Stimulated activated naive CD8-positive, alpha-beta T cell treated with anti-CD3 and anti-CD28 coated beads, Interleukin-15, Interleukin-2, amounts not matched to agents 100 ng/mL and 50 ng/mL, for 24 hours (primary cell): ENCODE results near the gene PLEK.
"Not testable (repeated sequence)": the region's sequence is repeated elsewhere in the genome, so short reads cannot be mapped to it uniquely, and the experiment has no call there.

Source experiments
- H3K27ac Mint-ChIP-seq: one replicate; pipeline ENCODE4 v1.8.0; 2021; ENCODE audit warnings: mild to moderate bottlenecking, mixed read lengths
- H3K27me3 Mint-ChIP-seq: one replicate; pipeline ENCODE4 v1.8.0; 2021; ENCODE audit warnings: mixed read lengths
- H3K36me3 Mint-ChIP-seq: one replicate; pipeline ENCODE4 v1.8.0; 2021; ENCODE audit warnings: low read depth, mixed read lengths
- H3K4me1 Mint-ChIP-seq: one replicate; pipeline ENCODE4 v1.8.0; 2021; ENCODE audit warnings: low read depth, mixed read lengths
- H3K4me3 Mint-ChIP-seq: one replicate; pipeline ENCODE4 v1.8.0; 2021; ENCODE audit warnings: mild to moderate bottlenecking, mixed read lengths
- H3K9me3 Mint-ChIP-seq: one replicate; pipeline ENCODE4 v1.8.0; 2021; ENCODE audit warnings: mixed read lengths

The PLEK gene

DNA sequence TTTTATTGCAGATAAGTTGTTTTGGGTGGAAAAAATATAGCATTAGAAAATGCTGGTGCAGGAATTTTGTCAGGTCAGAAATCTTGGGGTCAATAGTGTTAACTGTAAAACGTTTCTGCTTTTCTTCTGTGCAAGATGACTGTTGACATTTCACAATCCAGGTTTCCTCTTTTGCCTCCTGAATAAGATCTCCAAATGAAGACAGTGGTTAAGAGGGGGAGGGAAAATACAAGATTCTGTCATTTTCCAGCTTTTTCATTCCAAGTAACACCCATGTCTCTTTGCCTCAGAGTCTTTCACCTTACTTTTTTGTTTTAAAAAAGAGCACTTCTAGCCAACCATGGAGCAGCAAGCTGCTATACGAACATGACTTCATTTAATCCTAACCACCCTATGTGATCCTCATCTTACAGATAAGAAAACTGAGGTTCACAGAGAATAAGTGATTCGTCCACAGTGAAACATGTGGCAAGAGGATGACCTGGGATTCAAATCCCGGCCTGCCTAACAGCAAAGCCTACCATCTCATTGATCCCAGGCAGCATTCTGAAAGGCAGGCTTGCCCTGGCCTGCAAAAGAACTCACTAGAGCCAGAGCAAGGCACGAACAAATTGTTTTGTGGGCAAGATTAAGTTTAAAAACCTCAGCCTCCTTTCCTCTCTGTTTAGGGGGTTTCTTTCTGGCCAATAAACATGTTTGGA lies 3.0 kb downstream of the PLEK start:
- peak overlapping the region; percentile 83 for H3K4me3 Mint-ChIP-seq
- no peak overlapping the region for H3K27ac Mint-ChIP-seq
- H3K9me3 Mint-ChIP-seq, result no peaks in the 10 kb centered on the region
- H3K27me3 Mint-ChIP-seq, result peaks cover 3% of the 10 kb centered on the region
- H3K4me1 Mint-ChIP-seq, result peaks cover 76% of the 10 kb centered on the region
- H3K36me3 Mint-ChIP-seq, result peaks cover 12% of the 10 kb centered on the region

DNA sequence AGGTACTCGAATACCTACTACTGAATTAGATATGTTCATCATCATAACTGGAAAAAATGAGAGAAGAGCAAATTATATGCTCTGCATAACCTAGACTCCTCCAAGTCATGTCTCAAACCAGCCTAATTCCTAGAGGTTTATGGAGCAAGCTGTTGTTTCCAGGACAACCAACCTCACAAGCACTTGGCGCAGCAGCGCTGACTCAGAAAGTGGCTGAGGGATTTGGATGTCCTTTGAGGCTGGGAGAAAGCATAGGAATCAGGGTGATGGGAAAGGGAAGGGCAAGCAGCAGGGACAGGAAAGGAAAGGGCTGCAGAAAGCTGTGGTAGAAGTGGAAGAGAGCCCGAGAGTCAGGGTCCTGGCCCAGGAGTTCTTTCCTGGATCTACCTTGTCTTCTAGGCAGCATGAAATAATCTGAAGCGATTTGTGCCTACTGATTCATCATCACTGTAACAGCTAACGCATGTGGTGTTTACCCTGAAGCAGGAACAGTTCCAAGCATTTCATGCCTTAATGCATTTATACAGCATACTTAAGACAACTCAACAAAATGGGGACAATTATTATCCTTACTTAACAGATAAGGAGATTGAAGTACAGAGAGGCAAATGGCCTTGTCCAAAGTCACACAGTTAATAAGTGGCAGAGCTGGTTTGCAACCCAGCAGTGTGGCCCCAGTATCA lies 3.7 kb downstream of the PLEK start:
- peaks cover 12% of the 10 kb centered on the region for H3K36me3 Mint-ChIP-seq
- peaks cover 69% of the 10 kb centered on the region for H3K4me1 Mint-ChIP-seq
- H3K4me3 Mint-ChIP-seq, result peak overlapping the region; percentile 36
- H3K27ac Mint-ChIP-seq, result peak overlapping the region; percentile 36
- no peaks in the 10 kb centered on the region for H3K9me3 Mint-ChIP-seq
- H3K27me3 Mint-ChIP-seq, result peaks cover 3% of the 10 kb centered on the region

GRCh38 chr2:68369337-68369734 lies 4.3 kb downstream of the PLEK start:
- Mint-ChIP-seq H3K9me3 (no peaks in the 10 kb centered on the region), H3K36me3 (peaks cover 12% of the 10 kb centered on the region), H3K4me3 (no peak overlapping the region), H3K4me1 (peaks cover 64% of the 10 kb centered on the region), H3K27ac (no peak overlapping the region), H3K27me3 (peaks cover 3% of the 10 kb centered on the region)

DNA sequence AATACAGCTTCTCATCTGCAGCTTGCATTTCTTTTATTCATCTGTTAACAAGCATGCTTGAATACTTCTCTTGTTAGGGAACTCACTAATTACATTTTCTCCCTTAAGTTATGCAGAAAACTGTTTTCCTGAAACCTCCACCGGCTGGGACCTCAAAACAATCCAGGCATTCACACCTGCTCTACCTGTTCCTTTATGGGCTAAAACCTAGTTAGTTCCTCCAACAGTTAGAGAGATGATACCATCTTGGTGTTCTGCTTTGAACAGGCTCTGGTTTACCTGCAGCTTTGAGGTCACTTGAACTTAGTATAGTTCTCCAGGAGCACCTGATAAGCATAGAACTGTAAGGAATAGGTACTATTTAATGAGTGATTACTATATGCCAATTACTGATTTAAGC lies 6.1 kb downstream of the PLEK start:
- no peak overlapping the region for H3K4me3 Mint-ChIP-seq
- no peaks in the 10 kb centered on the region for H3K9me3 Mint-ChIP-seq
- H3K36me3 Mint-ChIP-seq, result peaks cover 12% of the 10 kb centered on the region
- peaks cover 59% of the 10 kb centered on the region for H3K4me1 Mint-ChIP-seq
- H3K27ac Mint-ChIP-seq, result no peak overlapping the region
- peaks cover under 1% of the 10 kb centered on the region for H3K27me3 Mint-ChIP-seq

- no peaks in the 10 kb centered on the region for H3K9me3 Mint-ChIP-seq
- no peak overlapping the region for H3K27ac Mint-ChIP-seq
- H3K36me3 Mint-ChIP-seq, result peaks cover 12% of the 10 kb centered on the region
- H3K4me3 Mint-ChIP-seq, result peak overlapping the region; percentile 0
- H3K4me1 Mint-ChIP-seq, result peaks cover 55% of the 10 kb centered on the region
- no peaks in the 10 kb centered on the region for H3K27me3 Mint-ChIP-seq
Measured at GRCh38 chr2:68371581-68371980, 6.5 kb downstream of the PLEK start.

DNA sequence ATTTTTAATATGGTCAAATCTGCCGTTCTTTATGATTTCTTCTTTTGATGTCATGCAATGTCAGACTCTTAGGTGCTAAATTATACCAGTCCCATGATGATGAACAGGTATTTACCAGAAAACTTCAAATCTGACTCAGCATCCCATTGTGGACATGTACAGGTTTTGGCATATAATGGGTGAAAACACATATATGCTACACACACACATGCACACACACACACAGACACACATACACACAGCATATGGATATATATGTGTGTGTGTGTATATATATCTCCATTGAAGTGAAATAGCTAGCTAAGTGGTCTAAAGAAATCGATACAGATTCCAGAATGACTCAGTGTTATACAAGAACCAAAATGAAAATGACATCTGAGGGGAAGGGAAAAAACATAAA lies 7.4 kb downstream of the PLEK start:
- Mint-ChIP-seq H3K27me3 (peaks cover 3% of the 10 kb centered on the region), H3K27ac (peak overlapping the region; percentile 3), H3K4me1 (peaks cover 61% of the 10 kb centered on the region), H3K9me3 (no peaks in the 10 kb centered on the region), H3K36me3 (peaks cover 12% of the 10 kb centered on the region), H3K4me3 (no peak overlapping the region)

DNA sequence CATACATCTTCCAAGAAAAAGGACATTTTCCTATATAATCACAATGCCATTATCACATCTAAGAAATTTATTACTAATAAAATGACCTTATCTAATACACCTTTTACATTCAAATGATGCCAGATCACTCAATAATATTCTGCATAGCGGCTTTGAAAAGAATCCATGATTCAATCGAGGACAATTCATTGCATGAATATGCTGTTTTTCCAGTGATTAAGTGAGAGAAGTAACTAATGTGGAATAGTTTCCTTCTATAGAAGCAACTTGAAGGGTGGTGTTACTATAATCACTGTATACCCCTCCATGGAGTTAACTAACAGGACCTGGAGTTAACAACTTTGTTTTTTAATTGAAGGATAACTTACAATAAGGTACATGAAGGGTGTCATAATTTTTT lies 9.1 kb downstream of the PLEK start:
- no peaks in the 10 kb centered on the region for H3K9me3 Mint-ChIP-seq
- peaks cover 6% of the 10 kb centered on the region for H3K36me3 Mint-ChIP-seq
- no peak overlapping the region for H3K4me3 Mint-ChIP-seq
- peaks cover 3% of the 10 kb centered on the region for H3K27me3 Mint-ChIP-seq
- H3K4me1 Mint-ChIP-seq, result peaks cover 61% of the 10 kb centered on the region
- no peak overlapping the region for H3K27ac Mint-ChIP-seq

GRCh38 chr2:68375582-68375981 lies 10.5 kb downstream of the PLEK start:
- Mint-ChIP-seq H3K27me3 (peaks cover 3% of the 10 kb centered on the region), H3K4me1 (peaks cover 69% of the 10 kb centered on the region), H3K36me3 (peaks cover 6% of the 10 kb centered on the region), H3K27ac (no peak overlapping the region), H3K9me3 (no peaks in the 10 kb centered on the region), H3K4me3 (no peak overlapping the region)

DNA sequence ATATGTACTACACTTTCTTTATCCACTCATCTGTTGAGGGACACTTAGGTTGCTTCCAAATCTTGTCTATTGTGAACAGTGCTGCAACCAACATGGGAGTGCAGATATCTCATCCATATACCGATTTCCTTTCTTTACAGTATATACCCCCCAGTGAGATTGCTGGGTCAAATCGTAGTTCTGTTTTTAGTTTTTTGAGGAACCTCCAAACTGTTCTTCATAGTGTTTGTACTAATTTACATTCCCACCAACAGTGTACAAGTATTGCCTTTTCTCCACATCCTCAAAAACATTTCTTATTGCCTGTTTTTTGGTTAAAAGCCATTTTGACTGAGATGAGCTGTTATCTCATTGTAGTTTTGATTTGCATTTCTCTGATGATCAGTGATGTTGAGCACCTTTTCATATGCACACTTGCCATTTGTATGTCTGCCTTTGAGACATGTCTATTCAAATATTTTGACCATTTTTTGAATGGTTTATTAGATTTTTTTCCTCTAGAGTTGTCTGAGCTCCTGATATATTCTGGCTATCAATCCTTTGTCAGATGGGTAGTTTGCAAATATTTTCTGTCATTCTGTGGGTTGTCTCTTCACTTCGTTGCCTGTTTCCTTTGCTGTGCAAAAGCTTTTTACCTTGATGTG lies 12.2 kb downstream of the PLEK start:
- Mint-ChIP-seq H3K27me3 (peaks cover 3% of the 10 kb centered on the region), H3K4me1 (peaks cover 59% of the 10 kb centered on the region), H3K9me3 (no peaks in the 10 kb centered on the region), H3K27ac (no peak overlapping the region), H3K4me3 (no peak overlapping the region), H3K36me3 (peaks cover 6% of the 10 kb centered on the region)

GRCh38 chr2:68378779-68379178 lies 13.7 kb downstream of the PLEK start:
- not testable (repeated sequence) for H3K27me3 Mint-ChIP-seq, H3K27ac Mint-ChIP-seq, H3K36me3 Mint-ChIP-seq, H3K9me3 Mint-ChIP-seq, H3K4me3 Mint-ChIP-seq
- H3K4me1 Mint-ChIP-seq, result peaks cover 59% of the 10 kb centered on the region

- peak overlapping the region; percentile 30 for H3K4me3 Mint-ChIP-seq
- H3K27me3 Mint-ChIP-seq, result peaks cover 3% of the 10 kb centered on the region
- no peaks in the 10 kb centered on the region for H3K36me3 Mint-ChIP-seq
- H3K27ac Mint-ChIP-seq, result peak overlapping the region; percentile 49
- no peaks in the 10 kb centered on the region for H3K9me3 Mint-ChIP-seq
- H3K4me1 Mint-ChIP-seq, result peaks cover 64% of the 10 kb centered on the region
Measured at GRCh38 chr2:68379184-68379708, 14.2 kb downstream of the PLEK start.

DNA sequence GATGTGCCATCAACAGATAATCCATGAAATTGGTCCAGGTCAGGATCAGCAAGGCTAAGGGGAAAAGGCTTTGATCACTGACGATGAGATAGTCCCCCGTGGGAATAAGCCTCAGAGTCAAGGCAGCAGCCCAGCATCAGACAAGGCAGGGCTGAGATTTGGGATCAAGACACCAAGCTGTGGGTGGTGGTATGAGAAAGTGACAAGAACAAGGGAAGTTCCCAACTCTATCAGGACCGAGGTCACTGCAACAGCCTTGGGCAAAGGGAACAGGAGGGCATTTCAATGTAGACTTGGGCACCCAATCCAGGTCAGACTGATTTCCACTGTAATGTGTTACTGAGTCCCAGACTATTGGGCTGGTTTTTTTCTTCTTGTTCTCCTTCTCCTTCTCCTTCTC lies 18.7 kb downstream of the PLEK start:
- Mint-ChIP-seq H3K27ac (no peak overlapping the region), H3K9me3 (no peaks in the 10 kb centered on the region), H3K4me1 (peaks cover 77% of the 10 kb centered on the region), H3K36me3 (peaks cover 12% of the 10 kb centered on the region), H3K27me3 (no peaks in the 10 kb centered on the region), H3K4me3 (no peak overlapping the region)

DNA sequence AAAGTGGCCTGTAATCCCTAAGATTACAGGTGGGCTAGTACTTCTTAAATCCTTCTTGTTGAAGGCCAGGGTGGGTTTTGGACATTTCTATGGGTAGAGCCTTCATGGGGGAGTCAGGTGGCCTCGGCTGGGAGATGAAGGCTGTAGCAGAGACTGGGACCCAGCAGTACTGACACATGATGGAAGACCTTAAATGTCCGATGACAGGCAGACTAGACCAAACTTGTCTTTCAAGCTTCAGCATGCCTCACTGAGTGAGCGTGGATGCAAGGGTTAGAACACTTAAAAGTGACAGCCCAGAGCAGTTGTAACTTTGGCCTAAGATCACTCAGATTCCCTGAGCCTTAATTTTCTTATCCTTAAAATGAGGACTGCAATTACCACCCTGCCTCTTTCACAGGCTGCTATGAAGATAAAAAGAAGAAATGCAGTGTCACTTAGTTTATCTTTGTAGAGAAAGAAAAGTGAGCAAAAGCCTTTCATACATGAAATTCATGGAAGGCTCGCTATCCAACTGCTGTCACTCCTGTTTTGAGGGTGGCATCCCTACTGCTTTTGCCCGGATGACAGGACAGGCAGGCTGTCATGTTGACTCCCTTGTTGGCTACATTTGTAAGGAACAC lies 19.5 kb downstream of the PLEK start:
- Mint-ChIP-seq H3K27ac (no peak overlapping the region), H3K36me3 (peaks cover 18% of the 10 kb centered on the region)

DNA sequence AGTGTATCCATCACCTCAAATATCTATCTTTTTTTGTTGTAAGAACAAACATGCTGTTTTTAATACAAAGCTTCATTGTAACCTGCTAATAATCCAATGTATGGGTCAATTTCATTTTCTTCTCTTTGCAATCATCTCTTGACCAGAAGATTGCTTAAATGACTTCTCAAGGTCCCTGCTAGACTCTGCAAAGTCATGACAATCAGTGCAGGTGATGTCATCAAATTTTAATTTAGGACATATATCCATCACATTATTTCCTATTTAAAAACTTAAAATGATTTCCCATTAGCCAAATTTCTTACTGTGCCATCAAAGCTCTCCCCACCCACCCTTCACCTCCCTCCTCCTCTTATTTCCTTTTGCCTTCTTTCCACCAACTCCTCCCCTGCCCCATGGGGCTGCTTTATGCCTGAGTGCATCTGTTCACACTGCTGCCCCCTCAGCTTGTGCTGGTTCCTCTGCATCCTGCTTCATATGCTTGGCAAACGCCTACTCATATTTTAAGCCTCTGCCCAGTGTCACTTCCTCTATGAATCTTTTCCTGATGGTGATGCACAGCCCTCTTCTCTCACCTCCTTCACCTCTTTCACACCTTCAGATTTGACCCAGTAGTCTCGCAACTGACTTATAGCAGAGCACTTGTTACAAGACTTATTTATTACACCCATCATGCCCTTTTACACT lies 20.3 kb downstream of the PLEK start:
- Mint-ChIP-seq H3K4me1 (peaks cover 70% of the 10 kb centered on the region), H3K9me3 (no peaks in the 10 kb centered on the region), H3K27me3 (no peaks in the 10 kb centered on the region), H3K27ac (peak overlapping the region; percentile 47), H3K4me3 (peak overlapping the region; percentile 48), H3K36me3 (peaks cover 18% of the 10 kb centered on the region)

More for the DNA sequence above, 19.5 kb downstream of the PLEK start:
- Mint-ChIP-seq H3K9me3 (no peaks in the 10 kb centered on the region), H3K4me1 (peaks cover 77% of the 10 kb centered on the region), H3K4me3 (no peak overlapping the region), H3K27me3 (no peaks in the 10 kb centered on the region)
